ENCODE data around the gene BUD31.

- TF ChIP-seq POLR2A (IDR thresholded peaks at IDR 0.05; ENCODE audit: low read length): peak; percentile 96
- TF ChIP-seq GATA1 (IDR thresholded peaks at IDR 0.05; ENCODE audit: low read depth, low read length): no peak
Observed at GRCh38 chr7:99408379-99409191, at the start of gene BUD31, which contains the start of gene PDAP1.

All from erythroblast (primary cell).